ENCODE data around the gene TSPAN32.

Gene TSPAN32

DNA sequence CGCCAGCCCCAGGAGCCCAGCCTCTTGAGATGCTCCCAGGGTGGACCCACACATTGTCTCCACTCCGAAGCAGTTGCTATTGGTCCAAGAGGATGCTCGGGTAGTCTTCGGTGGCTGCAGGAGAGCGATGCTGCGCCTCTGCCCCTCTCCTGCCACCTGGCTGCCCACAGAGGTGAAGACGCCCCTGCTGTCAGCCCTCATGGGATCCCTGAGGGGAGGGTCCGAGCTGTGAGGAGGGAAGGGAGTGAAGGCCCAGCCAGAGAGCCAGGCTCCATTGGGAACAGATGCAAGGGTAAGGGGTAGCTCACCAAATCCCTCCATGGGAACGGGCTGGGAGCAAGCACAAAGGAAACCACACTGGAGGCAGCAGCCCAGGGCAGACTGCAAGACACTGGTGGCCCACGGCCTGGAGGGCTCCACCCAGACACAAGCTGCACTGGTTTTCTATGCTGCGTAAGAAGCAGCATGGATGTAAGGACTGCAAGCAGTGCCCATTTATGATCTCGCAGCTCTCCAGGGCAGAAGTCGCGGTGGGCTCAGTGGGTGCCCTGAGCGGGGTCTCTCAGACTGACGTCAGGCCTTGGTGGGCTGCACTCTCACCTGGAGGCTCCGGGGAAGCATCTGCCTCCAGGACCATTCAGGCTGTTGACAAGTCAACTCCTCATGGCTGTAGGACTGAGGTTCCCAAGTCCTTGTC lies 15.7 kb downstream of the TSPAN32 start:
- DNase-seq (ENCODE audit: extremely low spot score): no peak
- ChIA-PET POLR2A (no interaction called here), CTCF (interaction anchor here (1.2 to 3.6 kb wide), 2 partner anchors 12 to 214 kb away, joined by 3 to 15 read pairs; no protein-coding TSS in a partner anchor)
- TF ChIP-seq, protein P1, sequence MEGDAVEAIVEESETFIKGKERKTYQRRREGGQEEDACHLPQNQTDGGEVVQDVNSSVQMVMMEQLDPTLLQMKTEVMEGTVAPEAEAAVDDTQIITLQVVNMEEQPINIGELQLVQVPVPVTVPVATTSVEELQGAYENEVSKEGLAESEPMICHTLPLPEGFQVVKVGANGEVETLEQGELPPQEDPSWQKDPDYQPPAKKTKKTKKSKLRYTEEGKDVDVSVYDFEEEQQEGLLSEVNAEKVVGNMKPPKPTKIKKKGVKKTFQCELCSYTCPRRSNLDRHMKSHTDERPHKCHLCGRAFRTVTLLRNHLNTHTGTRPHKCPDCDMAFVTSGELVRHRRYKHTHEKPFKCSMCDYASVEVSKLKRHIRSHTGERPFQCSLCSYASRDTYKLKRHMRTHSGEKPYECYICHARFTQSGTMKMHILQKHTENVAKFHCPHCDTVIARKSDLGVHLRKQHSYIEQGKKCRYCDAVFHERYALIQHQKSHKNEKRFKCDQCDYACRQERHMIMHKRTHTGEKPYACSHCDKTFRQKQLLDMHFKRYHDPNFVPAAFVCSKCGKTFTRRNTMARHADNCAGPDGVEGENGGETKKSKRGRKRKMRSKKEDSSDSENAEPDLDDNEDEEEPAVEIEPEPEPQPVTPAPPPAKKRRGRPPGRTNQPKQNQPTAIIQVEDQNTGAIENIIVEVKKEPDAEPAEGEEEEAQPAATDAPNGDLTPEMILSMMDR (IDR thresholded peaks at IDR 0.05; ENCODE audit: control extremely low read depth, extremely low read depth, low read depth, missing control alignments): no peak

DNA sequence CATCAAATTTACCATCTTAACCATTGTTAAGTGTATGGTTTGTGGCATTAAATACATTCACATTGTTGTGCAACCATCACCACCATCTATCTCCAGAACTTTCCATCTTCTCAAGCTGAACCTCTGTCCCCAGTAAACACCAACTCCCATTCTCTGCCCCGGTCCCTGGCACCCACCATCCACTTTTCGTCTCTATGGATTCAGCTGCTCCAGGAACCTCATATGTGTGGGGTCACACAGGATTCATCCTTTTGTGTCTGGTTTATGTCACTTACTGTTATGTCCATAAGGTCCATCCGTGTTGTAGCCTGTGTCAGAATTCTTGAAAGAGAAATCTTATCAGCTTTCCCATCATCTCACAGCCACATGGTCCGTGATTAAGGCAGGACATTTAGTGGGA lies 16.3 kb downstream of the TSPAN32 start:
- TF ChIP-seq, protein P1 (IDR thresholded peaks at IDR 0.05; ENCODE audit: control extremely low read depth, extremely low read depth, low read depth, missing control alignments): no peak
- ChIA-PET POLR2A (no interaction called here), CTCF (interaction anchor here (0.8 to 3.6 kb wide), 2 partner anchors 8 to 13 kb away, joined by 3 to 15 read pairs; no protein-coding TSS in a partner anchor)
- DNase-seq (ENCODE audit: extremely low spot score): no peak

DNA sequence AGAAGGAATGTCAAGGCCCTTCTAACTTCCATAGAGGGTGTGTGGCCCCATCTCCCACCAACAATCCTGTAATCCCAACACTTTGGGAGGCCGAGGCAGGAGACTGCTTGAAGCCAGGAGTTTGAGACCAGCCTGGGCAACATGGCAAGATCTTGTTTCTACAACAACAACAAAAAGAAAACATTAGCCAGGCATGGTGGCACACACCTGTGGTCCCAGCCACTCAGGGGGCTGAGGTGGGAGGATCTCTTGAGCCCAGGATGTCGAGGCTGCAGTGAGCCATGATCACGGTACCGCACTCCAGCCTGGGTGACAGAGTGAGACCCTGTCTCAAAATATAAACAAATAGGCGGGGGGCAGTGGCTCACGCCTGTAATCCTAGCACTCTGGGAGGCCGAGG lies 16.9 kb downstream of the TSPAN32 start:
- DNase-seq (ENCODE audit: extremely low spot score): no peak
- TF ChIP-seq, protein P1 (IDR thresholded peaks at IDR 0.05; ENCODE audit: control extremely low read depth, extremely low read depth, low read depth, missing control alignments): no peak
- ChIA-PET POLR2A (no interaction called here), CTCF (interaction anchor here (0.8 to 3.6 kb wide), 2 partner anchors 9 to 14 kb away, joined by 3 to 15 read pairs; no protein-coding TSS in a partner anchor)

DNA sequence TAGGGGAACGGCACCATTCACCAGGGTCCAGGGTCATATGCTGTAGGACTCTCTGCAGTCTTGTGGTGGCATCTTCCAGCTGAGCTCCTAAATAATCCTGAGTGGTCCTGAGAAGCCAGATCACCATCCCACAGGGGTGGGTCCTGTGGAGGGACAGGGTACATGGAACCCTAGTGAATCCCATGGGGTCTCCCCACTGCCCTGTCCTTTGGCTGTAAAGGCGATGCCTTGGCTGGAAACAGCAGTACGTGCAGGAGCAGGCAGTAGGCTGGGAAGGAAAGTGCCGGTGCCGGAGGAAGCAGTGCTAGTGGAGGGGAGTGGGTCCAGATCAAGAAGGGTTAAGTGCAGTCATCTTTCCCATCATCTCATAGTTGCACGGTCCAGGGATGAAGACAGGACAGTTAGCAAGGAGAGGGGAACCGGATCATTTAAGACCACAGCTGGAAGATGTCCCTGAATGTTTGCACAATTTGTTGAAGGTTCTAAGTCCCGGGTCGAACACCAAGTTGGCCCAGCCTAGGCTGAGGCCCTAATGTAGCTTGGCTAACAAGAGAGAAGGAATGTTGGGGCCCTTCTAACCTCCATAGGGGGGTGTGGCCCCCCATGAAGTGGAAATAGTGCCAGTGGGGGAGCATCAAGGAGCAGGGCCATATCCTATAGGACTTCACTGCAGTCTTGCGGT lies 18.1 kb downstream of the TSPAN32 start:
- ChIA-PET POLR2A (no interaction called here), CTCF (interaction anchor here (3.6 kb wide), 1 partner anchor 14 kb away, joined by 20 read pairs; no protein-coding TSS in a partner anchor)
- DNase-seq (ENCODE audit: extremely low spot score): no peak
- TF ChIP-seq, protein P1 (IDR thresholded peaks at IDR 0.05; ENCODE audit: control extremely low read depth, extremely low read depth, low read depth, missing control alignments): no peak

DNA sequence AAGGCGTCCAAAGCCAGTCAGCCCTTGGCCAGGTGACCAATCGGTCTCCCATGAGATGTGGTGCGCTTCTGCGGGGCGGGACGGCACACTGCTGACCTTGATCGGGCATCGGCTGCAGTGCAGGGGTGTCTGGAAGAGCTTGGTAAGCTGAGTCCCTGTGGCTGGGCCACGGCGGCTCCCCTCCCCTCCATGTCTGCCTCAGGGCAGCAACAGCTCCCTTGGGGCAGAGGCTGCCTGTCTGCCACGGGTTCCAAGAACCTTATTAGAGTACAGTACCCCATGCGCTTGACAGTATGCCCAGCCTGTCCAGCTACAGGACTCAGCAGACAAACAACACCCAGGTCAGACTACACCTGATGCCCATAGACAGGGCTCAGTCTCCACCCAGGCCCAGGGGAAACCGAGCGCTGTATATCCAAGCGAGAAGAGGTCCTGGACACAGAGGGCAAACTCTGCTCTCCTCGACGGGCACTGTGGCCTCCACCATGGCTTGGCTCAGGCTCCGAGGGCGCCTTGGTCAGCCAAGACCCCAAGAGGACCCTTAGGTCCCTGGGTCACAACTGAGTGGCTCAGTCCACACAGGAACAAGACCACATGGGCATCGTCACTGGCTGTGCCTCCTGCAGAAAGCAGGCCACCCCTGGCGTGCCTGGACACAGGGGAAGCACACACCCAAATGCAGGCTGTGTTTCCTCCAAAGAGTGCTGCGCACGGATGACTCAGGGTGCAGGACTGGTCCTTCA lies 18.9 kb downstream of the TSPAN32 start:
- DNase-seq (ENCODE audit: extremely low spot score): no peak
- TF ChIP-seq, protein P1 (IDR thresholded peaks at IDR 0.05; ENCODE audit: control extremely low read depth, extremely low read depth, low read depth, missing control alignments): no peak
- POLR2A ChIA-PET: no interaction called here
- CTCF ChIA-PET: interaction anchor here (3.6 kb wide), 1 partner anchor 15 kb away, joined by 20 read pairs; no protein-coding TSS in a partner anchor

DNA sequence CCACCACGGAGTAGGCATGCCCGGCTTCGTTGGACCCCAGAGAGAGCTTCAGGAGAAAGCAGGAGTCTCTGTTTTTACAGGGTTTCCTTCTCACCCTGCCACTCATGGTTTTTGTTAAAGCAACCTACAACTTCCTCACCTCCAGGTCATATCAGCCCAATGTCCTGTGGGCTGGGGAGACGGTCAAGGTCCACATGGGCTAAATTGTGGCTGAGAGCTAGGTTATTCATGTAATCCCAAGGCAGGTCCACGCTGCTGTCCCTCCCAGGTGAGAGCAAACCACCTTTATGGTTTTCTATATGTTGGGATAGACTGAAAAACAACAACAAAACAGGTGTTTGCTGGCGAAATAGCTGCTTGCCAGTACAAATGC lies 19.5 kb downstream of the TSPAN32 start:
- CTCF ChIA-PET: interaction anchor here (3.6 kb wide), 1 partner anchor 16 kb away, joined by 20 read pairs; no protein-coding TSS in a partner anchor
- TF ChIP-seq, protein P1 (IDR thresholded peaks at IDR 0.05; ENCODE audit: control extremely low read depth, extremely low read depth, low read depth, missing control alignments): no peak
- POLR2A ChIA-PET: no interaction called here
- no peak for DNase-seq (ENCODE audit: extremely low spot score)

Data from GM10248 (cell line).